ENCODE data around the gene RHO.

DNA sequence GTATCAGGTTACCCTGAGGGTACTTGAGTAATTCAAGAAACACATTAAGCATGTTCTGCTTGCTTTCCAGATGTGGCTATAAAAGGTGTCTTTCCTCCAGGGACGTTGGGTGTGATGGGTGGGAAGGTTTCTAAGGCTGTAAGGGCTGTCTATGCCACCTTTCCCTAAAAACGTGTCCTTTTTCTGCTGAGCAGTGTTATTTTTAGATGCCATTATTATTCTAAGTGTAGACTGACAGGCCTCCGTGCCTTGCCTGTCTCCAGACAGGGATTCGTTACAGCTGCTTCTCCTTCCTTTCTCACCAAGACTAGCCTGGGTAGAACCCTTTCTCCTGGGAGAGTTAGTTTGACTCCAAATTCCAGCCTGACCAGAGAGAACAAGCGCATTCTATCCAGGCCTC, 26.8 kb upstream of the RHO start:
- TF ChIP-seq, protein P1, sequence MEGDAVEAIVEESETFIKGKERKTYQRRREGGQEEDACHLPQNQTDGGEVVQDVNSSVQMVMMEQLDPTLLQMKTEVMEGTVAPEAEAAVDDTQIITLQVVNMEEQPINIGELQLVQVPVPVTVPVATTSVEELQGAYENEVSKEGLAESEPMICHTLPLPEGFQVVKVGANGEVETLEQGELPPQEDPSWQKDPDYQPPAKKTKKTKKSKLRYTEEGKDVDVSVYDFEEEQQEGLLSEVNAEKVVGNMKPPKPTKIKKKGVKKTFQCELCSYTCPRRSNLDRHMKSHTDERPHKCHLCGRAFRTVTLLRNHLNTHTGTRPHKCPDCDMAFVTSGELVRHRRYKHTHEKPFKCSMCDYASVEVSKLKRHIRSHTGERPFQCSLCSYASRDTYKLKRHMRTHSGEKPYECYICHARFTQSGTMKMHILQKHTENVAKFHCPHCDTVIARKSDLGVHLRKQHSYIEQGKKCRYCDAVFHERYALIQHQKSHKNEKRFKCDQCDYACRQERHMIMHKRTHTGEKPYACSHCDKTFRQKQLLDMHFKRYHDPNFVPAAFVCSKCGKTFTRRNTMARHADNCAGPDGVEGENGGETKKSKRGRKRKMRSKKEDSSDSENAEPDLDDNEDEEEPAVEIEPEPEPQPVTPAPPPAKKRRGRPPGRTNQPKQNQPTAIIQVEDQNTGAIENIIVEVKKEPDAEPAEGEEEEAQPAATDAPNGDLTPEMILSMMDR (IDR thresholded peaks at IDR 0.05) = no peak
- no peak for TF ChIP-seq POLR2A (IDR thresholded peaks at IDR 0.05)

Data from body of pancreas (tissue), 4 donors.